Activated CD4-positive, alpha-beta memory T cell treated with anti-CD3 and anti-CD28 coated beads, Interleukin-2, amount 10 ng/mL, durations not matched to agents 7 days and 5 days (primary cell): ENCODE data around the gene MINDY4B. TPM values are rescaled to one million over a fixed set of nuclear protein-coding genes. Genes with fewer than 3 reads are reported as not detected.

Experiments used
- CTCF ChIA-PET: fragments of 350-600 bp; sonication (Branson Sonifier 250); formaldehyde crosslinking; loops from one replicate; lab custom pipeline; 2021; ENCODE audit warnings: antibody characterized with exemption, inconsistent platforms; lab: Charles Lee
- POLR2A ChIA-PET: fragments of 350-600 bp; sonication (Branson Sonifier 250); formaldehyde crosslinking; loops from one replicate; lab custom pipeline; 2021; ENCODE audit warnings: antibody characterized with exemption; lab: Charles Lee
- DNase-seq: peaks from one replicate; pipeline ENCODE4 v3.0.0-alpha.2; 2020
- H3K27ac Mint-ChIP-seq: one replicate; pipeline ENCODE4 v1.8.0; 2021; ENCODE audit warnings: mild to moderate bottlenecking, mixed read lengths
- H3K27me3 Mint-ChIP-seq: one replicate; pipeline ENCODE4 v1.8.0; 2021; ENCODE audit warnings: mixed read lengths
- H3K36me3 Mint-ChIP-seq: one replicate; pipeline ENCODE4 v1.8.0; 2021; ENCODE audit warnings: low read depth, mixed read lengths
- H3K4me1 Mint-ChIP-seq: one replicate; pipeline ENCODE4 v1.8.0; 2021; ENCODE audit warnings: mixed read lengths
- H3K4me3 Mint-ChIP-seq: one replicate; pipeline ENCODE4 v1.8.0; 2021; ENCODE audit warnings: mild to moderate bottlenecking, mixed read lengths
- H3K9me3 Mint-ChIP-seq: one replicate; pipeline ENCODE4 v1.8.0; 2021; ENCODE audit warnings: mixed read lengths
- total RNA-seq, 2 experiments: library from RNA; stranded (reverse); gene quantifications; one replicate each; pipeline ENCODE4 v1.2.3, GENCODE V29; 2021

Gene MINDY4B
- total RNA-seq, 2 experiments from 2014 or later = not detected

DNA sequence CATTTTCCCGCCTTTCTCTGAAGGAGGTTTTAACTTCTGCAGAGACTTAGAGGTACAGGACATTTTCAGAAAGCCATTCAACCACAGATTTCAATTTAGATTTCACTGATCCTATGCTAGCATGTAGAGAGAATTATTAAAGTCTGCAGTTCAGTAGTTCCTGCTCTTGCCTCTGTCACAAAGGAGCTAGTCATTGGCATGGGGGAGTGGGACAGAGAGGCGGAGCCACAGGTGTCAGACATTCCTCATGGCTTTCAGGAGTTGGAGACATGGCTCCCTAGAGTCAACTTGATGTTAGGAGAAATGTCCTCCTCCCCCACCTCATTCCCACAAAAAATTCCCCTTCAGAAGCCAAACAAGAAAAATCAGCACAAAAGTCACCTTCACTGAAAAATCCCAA lies 76.2 kb downstream of the MINDY4B start:
- H3K9me3 Mint-ChIP-seq = no peaks in the 10 kb centered on the region
- no peak for DNase-seq
- ChIA-PET CTCF (no interaction called here), POLR2A (no interaction called here)
- no peaks in the 10 kb centered on the region for H3K4me1 Mint-ChIP-seq
- no peak overlapping the region for H3K27ac Mint-ChIP-seq
- H3K27me3 Mint-ChIP-seq = peaks cover 6% of the 10 kb centered on the region
- H3K4me3 Mint-ChIP-seq = no peak overlapping the region
- H3K36me3 Mint-ChIP-seq = no peaks in the 10 kb centered on the region

DNA sequence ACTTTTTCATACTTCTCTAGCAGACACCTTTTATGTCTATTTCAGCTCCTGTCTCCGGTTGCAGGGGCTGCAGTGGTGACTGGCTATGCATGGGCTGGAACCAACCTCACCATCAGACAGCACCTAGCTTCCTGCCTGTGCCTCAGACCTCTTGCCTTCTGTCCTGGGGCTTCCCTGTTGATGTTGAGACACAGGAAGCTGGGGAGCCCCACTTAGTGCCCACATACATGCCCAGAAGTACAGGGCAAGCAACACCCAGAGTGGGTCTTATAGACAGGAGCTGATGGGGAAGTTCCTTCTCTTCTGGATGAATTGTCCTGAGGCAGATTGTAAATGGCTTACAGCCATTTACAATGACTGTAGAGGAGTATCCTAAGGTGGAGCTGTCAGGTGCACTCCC lies 77.0 kb downstream of the MINDY4B start:
- H3K9me3 Mint-ChIP-seq = no peaks in the 10 kb centered on the region
- ChIA-PET POLR2A (no interaction called here), CTCF (no interaction called here)
- H3K27ac Mint-ChIP-seq = no peak overlapping the region
- H3K27me3 Mint-ChIP-seq = peaks cover 6% of the 10 kb centered on the region
- no peak for DNase-seq
- no peaks in the 10 kb centered on the region for H3K36me3 Mint-ChIP-seq
- H3K4me3 Mint-ChIP-seq = no peak overlapping the region
- H3K4me1 Mint-ChIP-seq = no peaks in the 10 kb centered on the region

DNA sequence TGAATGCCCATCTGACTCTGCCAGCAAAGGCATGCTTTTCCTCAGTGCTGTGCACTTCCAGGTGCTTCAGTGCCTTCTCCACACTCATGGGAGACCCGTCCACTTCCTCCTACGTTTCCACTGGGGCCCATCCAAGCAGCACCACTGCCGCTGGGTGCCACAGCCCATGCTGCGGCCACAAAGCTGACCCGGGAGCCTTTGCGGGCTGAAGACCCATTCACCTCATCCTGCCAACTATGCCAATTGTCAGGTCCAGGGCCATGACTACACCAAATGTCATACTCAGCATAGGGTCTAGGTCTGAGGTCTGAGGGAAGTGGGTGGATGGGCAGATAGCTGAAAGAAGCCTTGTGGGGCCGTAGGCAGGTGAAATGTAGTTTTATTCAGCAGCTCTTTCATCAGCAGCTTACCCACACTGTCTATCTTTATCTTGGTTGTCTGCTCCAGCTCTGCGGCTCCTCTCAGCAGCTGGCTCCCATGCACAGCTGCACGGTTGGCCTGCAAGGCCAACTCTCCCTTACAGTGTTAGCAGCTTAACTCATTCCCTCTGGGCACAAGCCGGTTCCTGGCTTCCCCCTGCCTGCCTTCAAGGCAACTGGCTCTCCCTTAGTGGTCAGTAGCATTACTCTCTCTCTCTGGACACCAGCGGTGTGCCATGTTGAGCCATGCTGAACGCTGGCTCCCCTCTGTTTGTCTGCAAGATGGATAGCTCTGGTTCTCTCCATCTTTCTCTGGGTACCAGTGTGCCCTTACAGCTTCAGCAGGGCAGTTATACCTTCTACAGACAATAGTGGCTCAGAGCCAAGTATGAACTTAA lies 78.6 kb downstream of the MINDY4B start:
- ChIA-PET CTCF (no interaction called here), POLR2A (interaction anchor here (0.7 kb wide), 1 partner anchor 14 kb away, joined by 3 read pairs; no protein-coding TSS in a partner anchor)
- H3K9me3 Mint-ChIP-seq = no peaks in the 10 kb centered on the region
- no peak overlapping the region for H3K4me3 Mint-ChIP-seq
- DNase-seq = no peak
- H3K27ac Mint-ChIP-seq = no peak overlapping the region
- H3K27me3 Mint-ChIP-seq = peaks cover 6% of the 10 kb centered on the region
- no peaks in the 10 kb centered on the region for H3K4me1 Mint-ChIP-seq
- H3K36me3 Mint-ChIP-seq = no peaks in the 10 kb centered on the region

DNA sequence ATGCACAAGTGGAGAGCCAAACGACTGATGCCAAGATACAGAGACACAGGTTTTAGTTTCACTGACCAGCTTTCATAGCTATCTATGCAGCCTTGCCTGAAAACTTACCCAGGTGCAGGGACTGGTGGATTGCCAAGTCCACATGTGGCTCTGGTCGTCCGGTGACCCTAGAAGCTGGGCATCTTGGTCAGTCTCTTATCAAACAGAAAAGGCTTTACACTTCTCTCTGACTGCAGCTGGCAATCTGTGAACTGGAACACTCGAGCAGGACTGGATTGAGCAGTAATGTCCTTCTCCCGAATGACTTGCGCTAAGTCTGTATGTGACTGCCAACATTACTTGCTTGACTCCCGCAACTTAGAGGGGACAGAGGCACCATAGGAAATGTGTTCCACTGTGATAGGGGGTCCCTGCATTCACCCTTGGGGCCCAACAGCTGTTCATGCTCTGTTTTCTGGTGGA lies 79.3 kb downstream of the MINDY4B start:
- Mint-ChIP-seq H3K9me3 (no peaks in the 10 kb centered on the region), H3K27ac (no peak overlapping the region), H3K4me3 (no peak overlapping the region), H3K27me3 (peaks cover 6% of the 10 kb centered on the region), H3K36me3 (no peaks in the 10 kb centered on the region), H3K4me1 (no peaks in the 10 kb centered on the region)
- POLR2A ChIA-PET = no interaction called here
- no peak for DNase-seq
- CTCF ChIA-PET = interaction anchor here (0.7 to 2.0 kb wide), 2 partner anchors 10 to 38 kb away, joined by 3 to 5 read pairs; no protein-coding TSS in a partner anchor

DNA sequence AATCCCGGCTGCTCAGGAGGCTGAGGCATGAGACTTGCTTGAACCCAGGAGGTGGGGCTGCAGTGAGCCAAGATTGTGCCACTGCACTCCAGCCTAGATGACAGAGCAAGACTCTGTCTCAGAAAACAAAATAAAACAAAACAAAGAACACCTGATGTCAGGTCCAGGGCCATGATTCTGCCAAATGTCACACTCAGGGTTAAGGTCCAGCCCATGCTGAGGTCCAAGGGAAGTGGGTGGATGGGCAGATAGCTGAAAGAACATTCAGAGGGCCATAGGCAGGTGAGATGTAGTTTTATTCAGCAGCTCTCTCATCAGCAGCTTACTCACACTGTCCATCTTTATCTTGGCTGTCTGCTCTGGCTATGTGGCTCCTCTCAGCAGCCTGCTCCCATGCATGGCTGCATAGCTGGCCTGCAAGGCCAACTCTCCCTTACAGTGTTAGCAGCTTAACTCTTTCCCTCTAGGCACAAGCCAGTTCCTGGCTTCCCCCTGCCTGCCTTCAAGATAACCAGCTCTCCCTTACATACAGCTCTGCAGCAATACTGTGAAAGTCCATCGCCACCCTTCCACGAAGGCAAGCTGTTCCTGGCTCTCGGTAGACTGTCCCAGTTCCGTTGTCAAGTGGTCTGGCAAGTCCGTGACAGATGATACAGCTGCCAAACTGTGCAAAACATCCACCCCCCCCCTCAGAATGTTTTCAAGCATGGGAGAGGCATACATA lies 79.9 kb downstream of the MINDY4B start:
- DNase-seq = no peak
- Mint-ChIP-seq H3K4me1 (no peaks in the 10 kb centered on the region), H3K27me3 (peaks cover 6% of the 10 kb centered on the region), H3K36me3 (no peaks in the 10 kb centered on the region), H3K4me3 (no peak overlapping the region), H3K27ac (no peak overlapping the region), H3K9me3 (no peaks in the 10 kb centered on the region)
- ChIA-PET POLR2A (no interaction called here), CTCF (interaction anchor here (0.7 to 2.0 kb wide), 2 partner anchors 10 to 37 kb away, joined by 3 to 5 read pairs; no protein-coding TSS in a partner anchor)

DNA sequence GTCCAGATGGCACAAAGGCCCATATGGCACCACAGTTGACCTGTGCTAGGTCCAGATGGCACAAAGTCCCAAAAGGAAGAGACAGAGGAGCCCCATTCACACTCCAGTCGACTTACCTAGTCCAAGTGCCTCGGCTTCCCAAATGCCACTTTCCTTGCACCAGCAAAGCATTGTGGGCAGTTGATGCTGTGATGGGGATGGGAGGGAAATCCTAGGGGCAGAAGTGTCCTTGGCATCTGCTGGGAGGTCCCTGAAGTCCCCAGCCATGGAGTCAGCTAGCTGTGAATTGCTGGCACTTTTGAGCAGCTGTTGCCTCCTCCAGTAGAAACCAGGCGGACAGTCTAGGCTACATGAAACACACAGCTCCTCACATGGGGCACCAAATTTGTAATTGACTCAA lies 82.0 kb downstream of the MINDY4B start:
- H3K27me3 Mint-ChIP-seq = peaks cover 6% of the 10 kb centered on the region
- no peak overlapping the region for H3K27ac Mint-ChIP-seq
- ChIA-PET POLR2A (no interaction called here), CTCF (no interaction called here)
- no peaks in the 10 kb centered on the region for H3K4me1 Mint-ChIP-seq
- no peaks in the 10 kb centered on the region for H3K9me3 Mint-ChIP-seq
- DNase-seq = no peak
- H3K4me3 Mint-ChIP-seq = no peak overlapping the region
- H3K36me3 Mint-ChIP-seq = no peaks in the 10 kb centered on the region

DNA sequence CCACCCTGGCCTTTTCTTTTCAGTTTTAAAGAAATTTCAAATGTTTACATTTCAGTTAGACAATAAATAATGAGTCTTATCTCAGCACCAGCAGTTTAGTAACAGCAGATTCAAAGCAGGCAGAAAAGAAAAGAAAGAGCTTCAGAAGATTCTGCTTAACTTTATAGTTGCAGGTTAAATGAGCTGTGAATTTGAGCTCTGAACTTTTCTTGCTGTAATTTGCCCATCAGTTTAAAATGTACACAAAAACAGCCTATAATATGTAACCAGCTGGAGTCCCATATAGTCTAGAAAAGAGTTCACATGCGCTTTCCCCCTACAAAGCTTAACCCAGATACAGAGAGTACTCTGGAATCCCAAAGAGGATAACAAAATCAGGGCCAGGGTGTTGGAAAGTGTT lies 82.6 kb downstream of the MINDY4B start:
- no peaks in the 10 kb centered on the region for H3K36me3 Mint-ChIP-seq
- H3K4me3 Mint-ChIP-seq = no peak overlapping the region
- H3K9me3 Mint-ChIP-seq = no peaks in the 10 kb centered on the region
- H3K27me3 Mint-ChIP-seq = peaks cover 5% of the 10 kb centered on the region
- no peak for DNase-seq
- CTCF ChIA-PET = no interaction called here
- H3K4me1 Mint-ChIP-seq = no peaks in the 10 kb centered on the region
- POLR2A ChIA-PET = no interaction called here
- H3K27ac Mint-ChIP-seq = no peak overlapping the region

Other genes starting within 250 kb of the MINDY4B start
- under 1 TPM; 0.38 to 0.81 TPM for gene ERICH6, start 201.5 kb downstream of the MINDY4B start, total RNA-seq
- gene SIAH2, start 142.3 kb downstream of the MINDY4B start, total RNA-seq = 10 to 100 TPM; 42.5 to 44.9 TPM
- not detected for gene CLRN1, start 67.3 kb upstream of the MINDY4B start, total RNA-seq
- 1 to 10 TPM; 1.6 TPM for gene MED12L, start 180.2 kb upstream of the MINDY4B start, total RNA-seq